Measurements from ENCODE around the gene DHX15. TPM values are rescaled to one million over a fixed set of nuclear protein-coding genes. Genes with fewer than 3 reads are reported as not detected.

Gene DHX15
- total RNA-seq, 3 donors from 2014 or later: 119 to 207 (median 192) TPM

DNA sequence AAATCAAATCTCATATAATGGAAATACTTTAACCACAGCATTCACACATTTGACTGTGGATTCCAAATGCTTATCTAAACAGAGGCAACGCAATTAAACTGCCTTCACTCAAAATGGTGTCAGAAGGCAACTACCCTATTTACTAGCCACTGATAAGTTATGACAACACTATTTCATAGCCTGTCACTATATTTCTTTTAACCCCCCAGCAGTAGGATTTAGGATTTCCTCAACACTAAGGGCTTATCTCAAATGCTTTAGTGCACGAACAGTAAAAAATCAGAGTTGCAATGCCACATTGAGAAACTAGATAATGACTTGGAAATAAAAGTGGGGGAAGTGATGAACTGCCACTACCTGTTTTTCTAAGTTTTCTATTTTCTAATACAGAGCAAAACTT is 66.7 kb downstream of the DHX15 start:
- DNase-seq (ENCODE audit: low spot score in 2 of 2): no peak
- Histone ChIP-seq H3K36me3 (no peaks in the 10 kb centered on the region), H3K4me3 (no peak overlapping the region), H3K4me1 (peaks cover 0 to 4% of the 10 kb centered on the region in 2 donors), H3K9me3 (no peaks in the 10 kb centered on the region), H3K27ac (no peak overlapping the region), H3K27me3 (no peaks in the 10 kb centered on the region)
- TF ChIP-seq, protein P1, sequence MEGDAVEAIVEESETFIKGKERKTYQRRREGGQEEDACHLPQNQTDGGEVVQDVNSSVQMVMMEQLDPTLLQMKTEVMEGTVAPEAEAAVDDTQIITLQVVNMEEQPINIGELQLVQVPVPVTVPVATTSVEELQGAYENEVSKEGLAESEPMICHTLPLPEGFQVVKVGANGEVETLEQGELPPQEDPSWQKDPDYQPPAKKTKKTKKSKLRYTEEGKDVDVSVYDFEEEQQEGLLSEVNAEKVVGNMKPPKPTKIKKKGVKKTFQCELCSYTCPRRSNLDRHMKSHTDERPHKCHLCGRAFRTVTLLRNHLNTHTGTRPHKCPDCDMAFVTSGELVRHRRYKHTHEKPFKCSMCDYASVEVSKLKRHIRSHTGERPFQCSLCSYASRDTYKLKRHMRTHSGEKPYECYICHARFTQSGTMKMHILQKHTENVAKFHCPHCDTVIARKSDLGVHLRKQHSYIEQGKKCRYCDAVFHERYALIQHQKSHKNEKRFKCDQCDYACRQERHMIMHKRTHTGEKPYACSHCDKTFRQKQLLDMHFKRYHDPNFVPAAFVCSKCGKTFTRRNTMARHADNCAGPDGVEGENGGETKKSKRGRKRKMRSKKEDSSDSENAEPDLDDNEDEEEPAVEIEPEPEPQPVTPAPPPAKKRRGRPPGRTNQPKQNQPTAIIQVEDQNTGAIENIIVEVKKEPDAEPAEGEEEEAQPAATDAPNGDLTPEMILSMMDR (IDR thresholded peaks at IDR 0.05): no peak
- no peak for TF ChIP-seq POLR2AphosphoS5 (IDR thresholded peaks at IDR 0.05)
- TF ChIP-seq POLR2A (IDR thresholded peaks at IDR 0.05): no peak
- intact Hi-C loops (cut with DNase I; ENCODE audit: low total_unique reads): no loop called here

DNA sequence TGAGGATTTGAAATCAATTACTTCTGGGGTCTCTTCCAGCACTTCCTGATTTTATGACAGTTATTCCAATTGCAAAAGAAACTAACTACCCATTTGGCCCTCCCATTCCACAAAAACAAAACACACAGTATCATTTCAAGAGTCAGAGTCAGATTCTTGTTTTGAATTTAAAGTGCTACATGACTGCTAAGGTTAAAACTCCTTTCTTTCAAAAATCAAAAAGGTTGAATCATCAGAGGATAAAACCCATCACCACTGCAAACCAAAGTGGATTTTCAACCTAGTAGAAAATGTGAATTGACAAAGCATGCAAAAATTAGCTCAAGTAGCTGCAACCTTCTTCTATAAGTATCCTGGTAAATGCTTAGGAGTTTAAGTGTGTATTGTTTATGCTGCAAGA is 67.4 kb downstream of the DHX15 start:
- no peak overlapping the region for H3K27ac ChIP-seq
- intact Hi-C loops (cut with DNase I; ENCODE audit: low total_unique reads): no loop called here

DNA sequence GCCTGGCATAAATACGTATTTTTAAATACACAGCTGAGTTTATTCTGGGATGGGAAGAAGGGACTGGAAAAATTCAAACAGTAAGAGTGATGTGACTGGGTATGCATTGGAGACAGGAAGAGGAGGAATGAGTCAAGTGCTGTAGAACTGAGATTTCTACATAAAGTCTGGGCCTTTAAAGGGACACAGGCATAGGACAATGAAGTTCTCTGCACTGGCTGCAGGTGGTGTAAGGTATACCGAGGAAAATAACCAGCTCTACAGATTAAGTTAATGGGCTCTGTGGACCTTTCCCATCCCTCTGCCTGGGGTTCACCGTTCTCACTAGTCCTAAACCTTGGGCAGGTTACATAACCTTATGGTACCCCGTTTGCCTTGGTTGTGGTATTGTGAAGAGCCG is 68.7 kb downstream of the DHX15 start:
- DNase-seq (ENCODE audit: low spot score in 2 of 2): no peak
- TF ChIP-seq, protein P1 (IDR thresholded peaks at IDR 0.05): no peak
- TF ChIP-seq POLR2AphosphoS5 (IDR thresholded peaks at IDR 0.05) (no peak), POLR2A (IDR thresholded peaks at IDR 0.05) (no peak)
- H3K27me3 ChIP-seq: no peaks in the 10 kb centered on the region
- intact Hi-C loops (cut with DNase I; ENCODE audit: low total_unique reads): no loop called here
- H3K36me3 ChIP-seq: no peaks in the 10 kb centered on the region
- no peaks in the 10 kb centered on the region for H3K9me3 ChIP-seq
- H3K27ac ChIP-seq: no peak overlapping the region
- H3K4me3 ChIP-seq: no peak overlapping the region
- peaks cover 0 to 4% of the 10 kb centered on the region in 2 donors for H3K4me1 ChIP-seq

More for the DNA sequence above, 67.4 kb downstream of the DHX15 start:
- no peaks in the 10 kb centered on the region for H3K9me3 ChIP-seq
- peaks cover 0 to 4% of the 10 kb centered on the region in 2 donors for H3K4me1 ChIP-seq
- H3K4me3 ChIP-seq: no peak overlapping the region
- no peak for DNase-seq (ENCODE audit: low spot score in 2 of 2)
- no peaks in the 10 kb centered on the region for H3K36me3 ChIP-seq
- H3K27me3 ChIP-seq: no peaks in the 10 kb centered on the region
- TF ChIP-seq POLR2A (IDR thresholded peaks at IDR 0.05) (no peak), POLR2AphosphoS5 (IDR thresholded peaks at IDR 0.05) (no peak)
- TF ChIP-seq, protein P1 (IDR thresholded peaks at IDR 0.05): no peak

DNA sequence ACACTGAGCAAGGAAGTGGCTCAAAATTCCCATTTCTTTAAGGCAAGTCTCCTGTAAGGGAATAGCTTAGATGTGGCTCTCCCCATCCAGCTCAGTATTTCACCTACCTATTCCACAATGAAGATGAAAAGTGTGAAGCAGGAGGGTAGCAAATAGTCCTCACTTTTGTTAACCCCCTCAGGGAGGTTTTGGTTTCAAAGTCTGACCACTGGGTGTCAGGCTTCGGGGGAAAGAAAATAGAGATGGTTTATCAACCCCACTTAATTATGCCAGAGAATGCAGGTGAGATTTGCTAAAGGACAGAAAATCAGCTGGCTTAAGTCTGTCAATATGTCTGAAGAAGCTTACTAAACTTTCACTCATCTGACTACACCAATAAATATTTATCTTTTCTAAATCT is 69.5 kb downstream of the DHX15 start:
- no peaks in the 10 kb centered on the region for H3K27me3 ChIP-seq
- H3K27ac ChIP-seq: no peak overlapping the region
- H3K4me3 ChIP-seq: no peak overlapping the region
- H3K4me1 ChIP-seq: peaks cover 0 to 4% of the 10 kb centered on the region in 2 donors
- DNase-seq (ENCODE audit: low spot score in 2 of 2): no peak
- H3K36me3 ChIP-seq: no peaks in the 10 kb centered on the region
- H3K9me3 ChIP-seq: no peaks in the 10 kb centered on the region
- intact Hi-C loops (cut with DNase I; ENCODE audit: low total_unique reads): no loop called here
- TF ChIP-seq POLR2A (IDR thresholded peaks at IDR 0.05): no peak
- TF ChIP-seq, protein P1 (IDR thresholded peaks at IDR 0.05): no peak
- no peak for TF ChIP-seq POLR2AphosphoS5 (IDR thresholded peaks at IDR 0.05)

DNA sequence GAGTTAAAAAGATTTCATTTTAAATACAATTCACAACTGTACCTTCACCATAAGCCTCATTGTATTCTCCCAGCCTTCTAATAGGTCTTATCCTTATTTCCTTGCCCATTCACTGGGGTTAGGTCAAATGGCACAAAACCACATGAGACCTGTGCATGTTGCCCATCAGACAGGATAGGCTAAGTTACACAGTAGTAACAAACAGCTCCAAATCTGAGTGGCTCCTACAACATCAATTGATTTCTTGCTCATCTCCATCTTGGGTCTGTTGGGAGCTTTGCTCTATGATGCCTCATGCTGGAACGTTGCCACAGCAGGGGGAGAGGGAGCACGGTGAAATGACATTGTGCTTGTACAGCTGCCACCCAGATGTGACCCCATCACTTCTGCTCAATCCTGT is 70.6 kb downstream of the DHX15 start:
- Histone ChIP-seq H3K4me3 (no peak overlapping the region), H3K27me3 (no peaks in the 10 kb centered on the region), H3K4me1 (peaks cover 0 to 4% of the 10 kb centered on the region in 2 donors), H3K27ac (no peak overlapping the region), H3K36me3 (no peaks in the 10 kb centered on the region), H3K9me3 (no peaks in the 10 kb centered on the region)
- DNase-seq (ENCODE audit: low spot score in 2 of 2): no peak
- intact Hi-C loops (cut with DNase I; ENCODE audit: low total_unique reads): no loop called here
- no peak for TF ChIP-seq POLR2AphosphoS5 (IDR thresholded peaks at IDR 0.05)
- TF ChIP-seq POLR2A (IDR thresholded peaks at IDR 0.05): no peak
- TF ChIP-seq, protein P1 (IDR thresholded peaks at IDR 0.05): no peak
